GM12891 (cell line): Measurements from ENCODE around the gene RPS6KA1.

Experiments
- PAX5 ChIP-seq: IDR thresholded peaks from 2 replicates; pipeline ENCODE4 v1.6.1; 2011; ENCODE audit warnings: low read length, moderate library complexity, mild to moderate bottlenecking; ENCODE audit not compliant: insufficient read depth, severe bottlenecking
- POLR2A ChIP-seq: IDR thresholded peaks from 2 replicates; pipeline ENCODE4 v1.6.1; 2011; ENCODE audit warnings: low read depth, low read length, control low read depth
- POLR2AphosphoS5 ChIP-seq: IDR thresholded peaks from 2 replicates; pipeline ENCODE4 v1.6.1; 2011; ENCODE audit warnings: low read depth, low read length, control low read depth
- POU2F2 ChIP-seq: IDR thresholded peaks from 2 replicates; pipeline ENCODE4 v1.6.1; 2011; ENCODE audit warnings: low read depth, mild to moderate bottlenecking, control low read depth, low read length, moderate library complexity
- SPI1 ChIP-seq: IDR thresholded peaks from 2 replicates; pipeline ENCODE4 v1.6.1; 2011; ENCODE audit warnings: low read depth, low read length, control low read depth
- TAF1 ChIP-seq: IDR thresholded peaks from 2 replicates; pipeline ENCODE4 v1.6.1; 2011; ENCODE audit warnings: low read depth, low read length, control low read depth

GRCh38 chr1:26607186-26607585 is 77.6 kb downstream of the RPS6KA1 start:
- TF ChIP-seq PAX5, result no peak
- no peak for TF ChIP-seq POLR2AphosphoS5
- TF ChIP-seq POLR2A, result no peak
- no peak for TF ChIP-seq POU2F2
- no peak for TF ChIP-seq SPI1
- TF ChIP-seq TAF1, result no peak
